ENCODE results near the gene ADGRF3.

DNA sequence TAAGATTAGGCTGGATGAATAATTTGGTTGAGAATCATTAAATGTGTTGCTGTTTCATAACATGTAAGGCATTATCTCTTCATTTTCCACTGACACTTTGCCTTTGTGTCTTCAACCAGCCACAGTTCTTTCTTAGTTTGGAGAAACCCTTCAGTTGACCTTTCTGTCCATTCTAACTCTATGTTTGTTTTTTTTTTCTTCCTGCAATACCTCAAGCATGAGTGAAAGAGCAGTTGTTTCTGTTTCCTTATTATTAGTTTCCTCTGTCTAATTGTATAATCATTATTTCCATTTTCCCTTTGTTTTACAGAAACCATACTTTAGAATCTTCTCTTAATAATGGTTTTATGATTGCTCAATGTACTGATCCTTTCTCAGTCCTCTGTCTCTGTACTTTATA is 76.2 kb downstream of the ADGRF3 start:
- TF ChIP-seq, protein P1, sequence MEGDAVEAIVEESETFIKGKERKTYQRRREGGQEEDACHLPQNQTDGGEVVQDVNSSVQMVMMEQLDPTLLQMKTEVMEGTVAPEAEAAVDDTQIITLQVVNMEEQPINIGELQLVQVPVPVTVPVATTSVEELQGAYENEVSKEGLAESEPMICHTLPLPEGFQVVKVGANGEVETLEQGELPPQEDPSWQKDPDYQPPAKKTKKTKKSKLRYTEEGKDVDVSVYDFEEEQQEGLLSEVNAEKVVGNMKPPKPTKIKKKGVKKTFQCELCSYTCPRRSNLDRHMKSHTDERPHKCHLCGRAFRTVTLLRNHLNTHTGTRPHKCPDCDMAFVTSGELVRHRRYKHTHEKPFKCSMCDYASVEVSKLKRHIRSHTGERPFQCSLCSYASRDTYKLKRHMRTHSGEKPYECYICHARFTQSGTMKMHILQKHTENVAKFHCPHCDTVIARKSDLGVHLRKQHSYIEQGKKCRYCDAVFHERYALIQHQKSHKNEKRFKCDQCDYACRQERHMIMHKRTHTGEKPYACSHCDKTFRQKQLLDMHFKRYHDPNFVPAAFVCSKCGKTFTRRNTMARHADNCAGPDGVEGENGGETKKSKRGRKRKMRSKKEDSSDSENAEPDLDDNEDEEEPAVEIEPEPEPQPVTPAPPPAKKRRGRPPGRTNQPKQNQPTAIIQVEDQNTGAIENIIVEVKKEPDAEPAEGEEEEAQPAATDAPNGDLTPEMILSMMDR (IDR thresholded peaks at IDR 0.05) = no peak
- TF ChIP-seq POLR2A (IDR thresholded peaks at IDR 0.05) = no peak

Measured in uterus (tissue), 2 donors.